Spleen (tissue), 11 donors: ENCODE data around the gene TIE1. TPM values are rescaled to one million over a fixed set of nuclear protein-coding genes. Genes with fewer than 3 reads are reported as not detected.

ENCODE experiments used
- DNase-seq: peaks from one replicate; pipeline ENCODE4 v3.0.0-alpha.2; 2020
- H3K27ac ChIP-seq, 8 donors: fragments of 200-600 bp; sonication (generic) in 7 of 8; 1 replicate in 4 of 8; 2 replicates in 4 of 8; pipeline versions ENCODE4 v1.5.0 to v1.8.0; 2016 to 2021; ENCODE audit warnings: inconsistent platforms in 4 of 8, mild to moderate bottlenecking in 4 of 8, moderate library complexity in 1 of 8
- H3K27me3 ChIP-seq, 7 donors: fragments of 200-600 bp; sonication (generic) in 6 of 7; replicated peaks in 1 of 7; 1 replicate in 4 of 7; 2 replicates in 3 of 7; pipeline versions ENCODE4 v1.5.0 to v1.8.0; 2016 to 2021; ENCODE audit warnings: inconsistent platforms in 3 of 7, mild to moderate bottlenecking in 1 of 7
- H3K36me3 ChIP-seq, 6 donors: fragments of 200-600 bp; sonication (generic) in 5 of 6; 1 replicate in 4 of 6; 2 replicates in 2 of 6; pipeline versions ENCODE4 v1.5.0 to v1.8.0; 2016 to 2021; ENCODE audit warnings: inconsistent platforms in 2 of 6
- H3K4me1 ChIP-seq, 6 donors: fragments of 200-600 bp; sonication (generic) in 5 of 6; 1 replicate in 3 of 6; 2 replicates in 3 of 6; pipeline versions ENCODE4 v1.5.0 to v1.8.0; 2016 to 2021; ENCODE audit warnings: inconsistent platforms in 3 of 6
- H3K4me3 ChIP-seq, 8 donors: fragments of 200-600 bp; sonication (generic) in 7 of 8; 1 replicate in 4 of 8; 2 replicates in 4 of 8; pipeline versions ENCODE4 v1.5.0 to v1.8.0; 2016 to 2021; ENCODE audit warnings: inconsistent platforms in 4 of 8, mild to moderate bottlenecking in 4 of 8, moderate library complexity in 2 of 8
- H3K9me3 ChIP-seq, 8 donors: fragments of 200-600 bp; sonication (generic) in 7 of 8; 1 replicate in 4 of 8; 2 replicates in 4 of 8; pipeline versions ENCODE4 v1.5.0 to v1.8.0; 2016 to 2021; ENCODE audit warnings: inconsistent platforms in 4 of 8
- CTCF ChIP-seq, 11 experiments: fragments of 200-600 bp in 7 of 11; fragments of 450-650 bp in 4 of 11; sonication (generic) in 4 of 11; IDR thresholded peaks in 8 of 11; conservative IDR thresholded peaks in 3 of 11; 1 replicate in 7 of 11; 2 replicates in 4 of 11; pipeline versions ENCODE4 v1.4.0 to v1.8.0; 2016 to 2021; ENCODE audit warnings: antibody characterized with exemption in 11 of 11, inconsistent platforms in 4 of 11, mild to moderate bottlenecking in 1 of 11
- POLR2A ChIP-seq, 3 donors: fragments of 450-650 bp; IDR thresholded peaks; one replicate each; pipeline ENCODE4 v1.5.1; 2017; ENCODE audit warnings: antibody characterized with exemption in 3 of 3, mild to moderate bottlenecking in 1 of 3
- POLR2AphosphoS5 ChIP-seq, 3 donors: sonication (generic); formaldehyde crosslinking; IDR thresholded peaks; one replicate each; pipeline ENCODE4 v1.5.1; 2017; ENCODE audit warnings: antibody characterized with exemption in 3 of 3
- WGBS, 5 donors: extraction: QIAGEN DNeasy Blood & Tissue Kit in 3 of 5; methylation state at CpG; one replicate each; pipeline versions ENCODE4 v1.1.5 to v1.1.7; 2013 to 2018; 5-methylcytosine and 5-hydroxymethylcytosine counted together
- intact Hi-C: fragments of 100-400 bp; cut with DNase I; formaldehyde crosslinking; loops from one replicate; pipeline ENCODE4 v1.15.0; 2023; ENCODE audit warnings: low total_unique reads
- polyA plus RNA-seq, 3 donors: library from polyadenylated mRNA; stranded (reverse); fragments of 200-250 nt; gene quantifications; one replicate each; pipeline ENCODE4 v1.2.1, GENCODE V29; 2013
- total RNA-seq, 7 donors: library from RNA; depleted of rRNA in 3 of 7; stranded (reverse); fragments of >200 nt in 3 of 7; fragmentation: NEBNext Ultra II Directional in 4 of 7; extraction: Animal tissue kit (Norgen Biotek cat#: 25700) in 4 of 7; gene quantifications; one replicate each; pipeline versions ENCODE4 v1.1.0 to v1.2.1, GENCODE V29; 2016 to 2021
- donor health status: healthy with polysubstance abuse.
- donor health status: DM: no; HTN: no; CAD: no; lungs with moderate emphysema.
- donor health status: DM: no; HTN: no; CAD: no.
- donor health status: Bipolar disorder and iron deficiency.
- donor health status: healthy.
- donor health status: DM: no; HTN: no; CAD: no.
- donor health status: DM: yes; HTN: yes; CAD: no.

Gene TIE1
- total and polyA plus RNA-seq, 10 donors: 4.9 to 81.8 (median 55.7) TPM

GRCh38 chr1:43317817-43318471, 17.2 kb downstream of the TIE1 start:
- 80 to 93% (median 90%) methylated on average over 15 of the region's 15 CpGs for WGBS, 5 donors
- Histone ChIP-seq H3K4me3 (no peak overlapping the region), H3K27ac (no peak overlapping the region), H3K27me3 (no peaks in the 10 kb centered on the region), H3K4me1 (peaks cover 0 to 7% (median 0%) of the 10 kb centered on the region in 6 donors), H3K9me3 (no peaks in the 10 kb centered on the region), H3K36me3 (peaks cover 0 to 68% (median 6%) of the 10 kb centered on the region in 6 donors)
- peak; percentile 58 for DNase-seq
- intact Hi-C loops: no loop called here
- TF ChIP-seq POLR2A (IDR thresholded peaks at IDR 0.05) (no peak), POLR2AphosphoS5 (IDR thresholded peaks at IDR 0.05) (no peak), CTCF (IDR thresholded peaks at IDR 0.05 in 8 of 11, conservative IDR thresholded peaks at IDR 0.05 in 3 of 11) (no peak)

GRCh38 chr1:43318831-43319230, 18.0 kb downstream of the TIE1 start:
- Histone ChIP-seq H3K27ac (no peak overlapping the region), H3K4me3 (no peak overlapping the region), H3K36me3 (peaks cover 0 to 68% (median 8%) of the 10 kb centered on the region in 6 donors), H3K27me3 (no peaks in the 10 kb centered on the region), H3K4me1 (peaks cover 0 to 7% (median 0%) of the 10 kb centered on the region in 6 donors), H3K9me3 (no peaks in the 10 kb centered on the region)
- TF ChIP-seq POLR2A (IDR thresholded peaks at IDR 0.05): no peak
- no peak for TF ChIP-seq CTCF (IDR thresholded peaks at IDR 0.05 in 8 of 11, conservative IDR thresholded peaks at IDR 0.05 in 3 of 11)
- no peak for TF ChIP-seq POLR2AphosphoS5 (IDR thresholded peaks at IDR 0.05)
- WGBS, 5 donors: 78 to 92% (median 85%) methylated on average over 4 of the region's 4 CpGs
- no peak for DNase-seq
- intact Hi-C loops: no loop called here

GRCh38 chr1:43319288-43319687, 18.5 kb downstream of the TIE1 start:
- peaks cover 0 to 7% (median 0%) of the 10 kb centered on the region in 6 donors for H3K4me1 ChIP-seq
- no peaks in the 10 kb centered on the region for H3K27me3 ChIP-seq
- H3K36me3 ChIP-seq: peaks cover 0 to 68% (median 10%) of the 10 kb centered on the region in 6 donors
- intact Hi-C loops: no loop called here
- 83 to 100% (median 98%) methylated on average over 4 to 5 of the region's 5 CpGs for WGBS, 5 donors
- no peak overlapping the region for H3K4me3 ChIP-seq
- DNase-seq: no peak
- TF ChIP-seq CTCF (IDR thresholded peaks at IDR 0.05 in 8 of 11, conservative IDR thresholded peaks at IDR 0.05 in 3 of 11): no peak
- no peak overlapping the region for H3K27ac ChIP-seq
- peaks cover 0 to 3% (median under 1%) of the 10 kb centered on the region in 8 donors for H3K9me3 ChIP-seq

- no peak for DNase-seq
- 67 to 100% (median 92%) methylated on average over 2 to 3 of the region's 3 CpGs for WGBS, 5 donors
- Histone ChIP-seq H3K4me3 (no peak overlapping the region), H3K27ac (no peak overlapping the region), H3K4me1 (peaks cover 0 to 7% (median 0%) of the 10 kb centered on the region in 6 donors), H3K27me3 (no peaks in the 10 kb centered on the region), H3K36me3 (peaks cover 0 to 68% (median 11%) of the 10 kb centered on the region in 6 donors), H3K9me3 (peaks cover 0 to 8% (median 5%) of the 10 kb centered on the region in 8 donors)
- no peak for TF ChIP-seq CTCF (IDR thresholded peaks at IDR 0.05 in 8 of 11, conservative IDR thresholded peaks at IDR 0.05 in 3 of 11)
- no peak for TF ChIP-seq POLR2A (IDR thresholded peaks at IDR 0.05)
- TF ChIP-seq POLR2AphosphoS5 (IDR thresholded peaks at IDR 0.05): no peak
- intact Hi-C loops: no loop called here
Observed at GRCh38 chr1:43319766-43320165, 19.0 kb downstream of the TIE1 start.
